Hepatocyte (in vitro differentiated cells): Measurements from ENCODE around the gene MDC1.

Experiments
- EZH2 ChIP-seq: fragments of 200-600 bp; sonication (generic); IDR thresholded peaks from 2 replicates; pipeline ENCODE4 v1.6.1; 2016; ENCODE audit warnings: antibody characterized with exemption, mild to moderate bottlenecking, borderline replicate concordance
- EZH2phosphoT487 ChIP-seq: fragments of 200-600 bp; sonication (generic); IDR thresholded peaks from one replicate; pipeline ENCODE4 v1.6.1; 2018; ENCODE audit warnings: antibody characterized with exemption, mild to moderate bottlenecking, low read depth, moderate library complexity; ENCODE audit not compliant: unreplicated experiment, severe bottlenecking
- TF ChIP-seq, protein P1 (sequence below): fragments of 200-600 bp; sonication (generic); IDR thresholded peaks from 2 replicates; pipeline ENCODE4 v1.5.1; 2016; ENCODE audit warnings: antibody characterized with exemption, mild to moderate bottlenecking; ENCODE audit not compliant: poor library complexity

DNA sequence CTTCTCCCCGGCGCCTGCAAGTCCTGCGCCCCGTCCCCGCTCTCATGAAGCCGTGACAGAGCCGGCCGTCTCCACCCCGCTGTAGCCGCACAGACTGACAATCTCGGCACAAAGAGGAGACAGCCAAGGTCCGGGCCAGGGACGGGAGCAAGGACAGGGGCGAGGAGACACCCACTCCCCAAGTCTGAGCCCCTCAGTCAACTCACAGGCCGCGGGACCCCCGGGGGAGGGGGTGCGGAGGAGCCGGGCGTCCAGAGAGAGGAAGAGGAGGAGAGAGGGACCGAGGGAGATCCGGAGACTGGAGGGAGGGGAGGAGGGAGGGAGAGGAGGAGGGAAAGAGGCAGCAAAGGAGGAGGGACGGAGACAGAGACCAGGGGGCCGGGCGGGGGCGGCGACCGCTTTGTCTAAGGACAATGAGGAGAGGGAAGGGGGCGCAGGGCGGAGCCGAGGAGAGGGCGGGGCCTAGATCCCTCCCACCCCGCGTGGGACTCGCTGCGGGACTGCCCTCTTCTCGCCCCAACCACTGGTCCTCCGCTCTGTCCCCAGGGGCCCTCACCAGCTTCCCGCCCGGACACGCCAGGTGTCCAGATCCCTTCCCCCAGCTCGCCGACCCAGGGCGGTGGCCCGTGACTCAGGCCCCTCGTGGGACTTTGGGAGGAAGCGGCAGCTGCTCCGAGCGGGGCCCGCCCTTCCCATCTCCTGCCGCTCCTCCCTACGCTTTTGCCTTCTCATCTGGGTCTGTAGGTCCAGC is 30.0 kb downstream of the MDC1 start:
- TF ChIP-seq, protein P1, sequence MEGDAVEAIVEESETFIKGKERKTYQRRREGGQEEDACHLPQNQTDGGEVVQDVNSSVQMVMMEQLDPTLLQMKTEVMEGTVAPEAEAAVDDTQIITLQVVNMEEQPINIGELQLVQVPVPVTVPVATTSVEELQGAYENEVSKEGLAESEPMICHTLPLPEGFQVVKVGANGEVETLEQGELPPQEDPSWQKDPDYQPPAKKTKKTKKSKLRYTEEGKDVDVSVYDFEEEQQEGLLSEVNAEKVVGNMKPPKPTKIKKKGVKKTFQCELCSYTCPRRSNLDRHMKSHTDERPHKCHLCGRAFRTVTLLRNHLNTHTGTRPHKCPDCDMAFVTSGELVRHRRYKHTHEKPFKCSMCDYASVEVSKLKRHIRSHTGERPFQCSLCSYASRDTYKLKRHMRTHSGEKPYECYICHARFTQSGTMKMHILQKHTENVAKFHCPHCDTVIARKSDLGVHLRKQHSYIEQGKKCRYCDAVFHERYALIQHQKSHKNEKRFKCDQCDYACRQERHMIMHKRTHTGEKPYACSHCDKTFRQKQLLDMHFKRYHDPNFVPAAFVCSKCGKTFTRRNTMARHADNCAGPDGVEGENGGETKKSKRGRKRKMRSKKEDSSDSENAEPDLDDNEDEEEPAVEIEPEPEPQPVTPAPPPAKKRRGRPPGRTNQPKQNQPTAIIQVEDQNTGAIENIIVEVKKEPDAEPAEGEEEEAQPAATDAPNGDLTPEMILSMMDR, result no peak
- TF ChIP-seq EZH2, result no peak
- TF ChIP-seq EZH2phosphoT487, result no peak
